GM20431 (cell line): ENCODE measurements around the gene CD48.
"Not testable (repeated sequence)": the region's sequence is repeated elsewhere in the genome, so short reads cannot be mapped to it uniquely, and the experiment has no call there.

ENCODE experiments used
- in situ Hi-C: fragments of 300-500 bp; cut with MseI, MboI; formaldehyde crosslinking; loops from one replicate; pipeline ENCODE4 v1.15.0; 2020; ENCODE audit warnings: low sequenced_read_pairs; ENCODE audit not compliant: unreplicated experiment

Gene CD48

GRCh38 chr1:160658162-160658813 is 53.3 kb downstream of the CD48 start:
- in situ Hi-C loops = no loop called here

- in situ Hi-C loops = no loop called here
Measured at GRCh38 chr1:160657250-160657781, 54.3 kb downstream of the CD48 start.

GRCh38 chr1:160656737-160657136 is 54.9 kb downstream of the CD48 start:
- in situ Hi-C loops = no loop called here

- in situ Hi-C loops = no loop called here
Measured at GRCh38 chr1:160653620-160654016, 58.0 kb downstream of the CD48 start.

GRCh38 chr1:160652924-160653619 is 58.5 kb downstream of the CD48 start:
- in situ Hi-C loops = no loop called here

DNA sequence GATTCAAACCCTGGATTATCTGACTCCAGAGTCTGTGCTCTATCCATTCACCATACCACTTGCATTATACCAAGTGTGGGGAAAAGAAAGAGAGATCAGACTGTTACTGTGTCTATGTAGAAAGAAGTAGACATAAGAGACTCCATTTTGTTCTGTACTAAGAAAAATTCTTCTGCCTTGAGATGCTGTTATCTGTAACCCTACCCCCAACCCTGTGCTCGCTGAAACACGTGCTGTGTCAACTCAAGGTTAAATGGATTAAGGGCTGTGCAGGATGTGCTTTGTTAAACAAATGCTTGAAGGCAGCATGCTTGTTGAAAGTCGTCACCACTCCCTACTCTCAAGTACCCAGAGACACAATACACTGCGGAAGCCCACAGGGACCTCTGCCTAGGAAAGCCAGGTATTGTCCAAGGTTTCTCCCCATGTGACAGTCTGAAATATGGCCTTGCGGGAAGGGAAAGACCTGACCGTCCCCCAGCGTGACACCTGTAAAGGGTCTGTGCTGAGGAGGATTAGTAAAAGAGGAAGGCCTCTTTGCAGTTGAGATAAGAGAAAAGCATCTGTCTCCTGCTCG is 59.5 kb downstream of the CD48 start:
- in situ Hi-C loops = not testable (repeated sequence)

DNA sequence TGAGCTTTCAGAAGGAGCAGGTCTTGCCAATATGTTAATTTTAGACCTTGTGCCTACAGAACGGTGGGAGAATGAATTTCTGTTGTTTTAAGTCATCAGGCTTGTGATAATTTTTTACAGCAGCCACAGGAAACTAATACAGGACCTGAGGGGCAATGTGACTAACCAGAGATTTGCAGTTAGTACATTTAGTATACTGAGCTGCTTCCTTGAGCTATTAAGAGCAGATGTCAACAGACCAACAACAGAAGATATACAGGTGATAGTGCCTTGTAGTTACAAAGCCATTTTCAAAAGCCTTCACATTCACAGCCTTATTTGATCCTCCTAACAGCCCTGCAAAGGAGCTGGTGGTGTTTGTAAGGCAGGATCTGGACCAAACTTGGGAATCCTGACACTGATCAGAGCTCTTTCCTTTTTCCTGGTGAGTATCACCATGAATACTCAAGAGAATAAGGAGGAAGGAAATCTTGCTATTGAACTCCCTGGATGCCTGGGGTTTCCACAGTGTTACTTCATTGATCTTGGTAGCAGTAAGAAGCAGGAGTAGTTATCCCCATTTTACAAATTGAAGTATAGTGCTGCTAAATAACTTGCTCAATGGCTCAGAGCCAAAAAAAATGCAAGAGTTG is 60.1 kb downstream of the CD48 start:
- in situ Hi-C loops = no loop called here

- in situ Hi-C loops = no loop called here
Measured at GRCh38 chr1:160647329-160647720, 64.3 kb downstream of the CD48 start.

DNA sequence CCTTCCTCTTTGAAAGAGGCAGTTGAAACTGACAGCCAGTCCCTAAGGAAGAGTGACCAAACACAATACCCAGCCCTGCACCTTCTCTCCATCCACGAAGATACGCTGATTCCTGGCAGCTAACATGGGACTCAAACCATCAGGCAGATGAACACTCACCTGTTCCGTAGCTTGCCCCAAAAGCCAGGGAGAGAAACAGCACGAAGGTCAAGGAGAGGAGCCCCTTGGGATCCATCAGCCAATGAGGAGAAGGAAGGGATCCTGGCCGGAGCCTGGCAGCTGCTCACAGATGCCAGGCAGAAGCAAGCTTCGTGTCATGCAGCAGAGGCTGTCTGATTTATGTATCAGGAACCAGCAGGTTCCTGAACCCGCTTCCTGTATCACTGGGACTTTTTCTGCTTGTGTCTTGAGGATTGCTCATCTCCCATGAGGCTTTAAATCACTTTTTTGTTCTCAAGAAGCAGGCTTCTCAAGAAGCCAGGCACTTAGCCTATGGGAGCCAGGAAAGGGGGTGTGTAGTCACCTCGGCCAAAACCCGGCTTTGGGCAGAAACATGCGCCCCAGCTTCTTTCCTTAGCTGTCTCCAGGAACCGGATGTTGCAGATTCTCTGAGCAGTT is 64.8 kb downstream of the CD48 start, which contains the start of gene SLAMF1:
SLAMF1 (minus strand) TSS at position 334 of the 618 bp plus-strand sequence; CDS start at position 235, 99 bp downstream.
- in situ Hi-C loops = no loop called here

DNA sequence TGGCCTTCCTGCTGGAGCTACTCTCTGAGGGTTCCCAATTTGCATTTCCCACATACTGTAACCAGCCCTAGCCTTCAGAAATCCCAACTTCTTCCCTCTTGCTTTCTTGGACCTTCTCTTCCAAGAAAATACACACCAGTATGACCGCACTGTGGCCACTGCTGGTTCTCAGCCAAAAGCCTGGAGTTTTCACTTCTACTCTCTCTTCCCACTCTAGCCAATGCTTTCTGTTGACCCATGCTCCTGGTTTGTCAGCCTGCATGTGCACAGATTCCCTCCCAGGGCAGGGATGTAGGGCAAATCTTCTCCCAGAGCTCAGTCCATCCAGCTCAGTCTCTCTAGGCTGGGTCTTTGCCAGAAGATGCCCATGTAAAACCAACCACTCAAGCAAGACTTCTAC is 65.4 kb downstream of the CD48 start:
- in situ Hi-C loops = no loop called here

- in situ Hi-C loops = no loop called here
Measured at GRCh38 chr1:160645386-160646130, 66.1 kb downstream of the CD48 start.

DNA sequence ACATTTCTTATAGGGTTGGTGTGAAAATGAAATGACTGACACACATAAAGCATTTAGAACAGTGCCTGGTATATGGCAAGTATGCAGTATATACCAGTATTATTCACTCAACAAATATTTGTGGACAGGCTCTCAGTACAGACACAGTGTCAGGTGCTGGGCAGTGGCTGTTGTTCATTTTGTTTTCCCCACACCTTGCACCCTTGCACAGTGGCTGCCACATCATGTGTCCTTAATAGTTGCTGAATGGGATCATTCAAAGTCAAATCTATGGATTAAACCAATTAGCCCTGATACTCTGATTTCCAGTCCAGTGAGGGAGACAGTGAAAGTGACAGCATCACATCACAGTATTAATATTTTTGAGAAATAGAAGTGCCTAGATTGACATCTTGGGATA is 67.2 kb downstream of the CD48 start:
- in situ Hi-C loops = no loop called here

DNA sequence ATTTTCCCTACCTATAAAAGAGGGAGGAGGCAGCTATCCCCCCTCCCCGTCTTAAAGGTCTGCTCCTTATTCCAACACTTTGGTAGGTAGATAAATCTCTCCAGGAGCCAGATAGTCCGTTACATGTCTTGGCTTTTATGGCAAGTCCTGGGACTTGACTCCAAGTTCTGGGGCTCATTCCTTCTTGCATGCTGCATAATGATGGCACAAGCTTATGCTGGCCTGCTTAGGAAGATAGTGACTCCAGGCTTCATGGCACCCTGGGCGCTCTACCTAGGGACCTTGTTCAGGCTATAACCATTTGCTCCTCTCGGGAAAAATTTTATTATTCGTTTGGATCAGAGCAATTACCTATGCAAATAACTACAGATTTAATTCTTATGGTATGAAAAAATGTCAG is 68.5 kb downstream of the CD48 start:
- in situ Hi-C loops = no loop called here

- in situ Hi-C loops = no loop called here
Measured at GRCh38 chr1:160642281-160642644, 69.4 kb downstream of the CD48 start.

GRCh38 chr1:160641323-160642280 is 70.0 kb downstream of the CD48 start:
- in situ Hi-C loops = no loop called here

DNA sequence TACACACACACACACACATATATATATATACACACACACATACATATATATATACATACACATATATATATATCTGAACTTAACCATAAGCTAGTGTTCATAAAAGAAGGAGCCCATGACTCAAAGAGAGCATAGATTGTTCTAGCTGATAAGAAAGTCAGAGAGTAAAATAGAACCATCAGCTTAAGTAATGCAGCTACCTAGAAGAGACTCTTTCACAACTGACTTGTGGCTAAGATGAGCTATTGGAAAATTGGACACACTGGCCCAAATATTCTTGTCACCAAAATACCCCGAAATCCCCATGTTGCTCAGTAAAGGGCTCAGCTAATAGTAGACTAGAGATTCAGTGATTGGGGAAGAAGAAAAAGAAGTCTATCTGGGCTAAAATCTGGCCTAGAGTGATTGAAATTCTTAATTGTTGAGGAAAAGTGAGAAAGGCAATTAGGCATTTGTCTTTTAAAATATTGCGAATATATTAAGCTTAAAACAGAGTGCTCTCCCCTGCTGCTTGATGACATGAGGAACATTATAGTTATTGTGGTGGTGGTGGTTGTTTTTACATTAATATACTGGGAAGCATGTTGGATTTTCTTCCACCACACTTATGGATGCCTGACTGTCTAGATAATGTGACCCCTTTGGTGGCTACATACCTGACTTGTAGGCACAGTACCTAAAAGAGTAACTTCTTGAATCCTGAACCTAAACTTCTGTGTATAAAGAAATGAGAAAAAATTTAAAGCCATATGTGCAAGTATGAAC is 71.1 kb downstream of the CD48 start:
- in situ Hi-C loops = no loop called here

DNA sequence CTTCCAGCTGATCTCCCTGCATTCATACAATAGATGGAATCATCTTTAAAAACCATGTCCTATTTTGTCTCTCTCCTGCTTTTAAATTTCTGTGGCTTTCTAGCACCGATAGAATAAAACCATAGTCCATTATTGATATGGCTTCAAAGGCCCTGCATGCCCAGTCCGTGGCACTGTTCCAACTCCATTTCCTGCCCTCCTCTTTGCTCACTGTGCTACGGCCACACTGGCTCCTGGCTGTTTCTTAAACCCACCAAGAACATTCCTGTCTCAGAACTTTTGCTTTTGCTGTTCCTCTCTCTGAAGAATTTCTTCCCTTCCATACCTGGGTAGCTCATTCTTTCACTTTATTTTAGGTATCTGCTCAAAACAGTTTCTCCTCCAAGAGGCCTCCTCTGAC is 72.0 kb downstream of the CD48 start:
- in situ Hi-C loops = no loop called here

DNA sequence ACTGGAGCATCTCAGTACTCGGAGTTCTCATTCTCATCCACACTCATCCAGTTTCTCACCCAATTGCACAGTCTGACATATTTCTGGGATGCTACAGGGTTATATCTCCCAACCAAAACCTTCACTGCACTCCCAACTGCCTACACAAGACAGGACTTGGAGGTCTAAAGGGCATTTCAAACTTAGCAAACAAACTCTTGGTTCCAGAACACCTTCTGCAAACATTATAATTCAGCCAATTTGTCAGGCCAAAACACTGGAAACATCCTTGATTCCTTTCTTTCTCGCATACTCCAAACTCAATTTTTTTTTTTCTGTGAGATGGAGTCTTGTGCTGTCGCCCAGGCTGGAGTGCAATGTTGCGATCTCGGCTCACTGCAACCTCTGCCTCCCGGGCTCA is 72.7 kb downstream of the CD48 start:
- in situ Hi-C loops = no loop called here
